Endodermal cell (in vitro differentiated cells): ENCODE data around the gene DSP. TPM values are rescaled to one million over a fixed set of nuclear protein-coding genes. Genes with fewer than 3 reads are reported as not detected.

ENCODE experiments used
- DNase-seq: peaks from one replicate; pipeline ENCODE4 v3.0.0-alpha.2; 2017
- H3K27ac ChIP-seq: 2 replicates; pipeline ENCODE4 v1.5.1; 2013; ENCODE audit warnings: mild to moderate bottlenecking, low read depth, low read length, moderate library complexity
- H3K27me3 ChIP-seq: 2 replicates; pipeline ENCODE4 v1.6.1; 2013; ENCODE audit warnings: mild to moderate bottlenecking, low read length, moderate library complexity; ENCODE audit not compliant: insufficient read depth, control insufficient read depth, poor library complexity, severe bottlenecking
- H3K36me3 ChIP-seq: 2 replicates; pipeline ENCODE4 v1.7.0; 2013; ENCODE audit warnings: mild to moderate bottlenecking, low read length, moderate library complexity; ENCODE audit not compliant: control insufficient read depth, insufficient read depth
- H3K4me1 ChIP-seq: one replicate; pipeline ENCODE4 v1.7.0; 2013; ENCODE audit warnings: low read length; ENCODE audit not compliant: control insufficient read depth, insufficient read depth
- H3K4me3 ChIP-seq: 2 replicates; pipeline ENCODE4 v1.5.1; 2013; ENCODE audit warnings: mild to moderate bottlenecking, low read length, moderate library complexity
- H3K9ac ChIP-seq: 2 replicates; pipeline ENCODE4 v1.6.1; 2013; ENCODE audit warnings: mild to moderate bottlenecking, low read length, moderate library complexity; ENCODE audit not compliant: poor library complexity, severe bottlenecking; ENCODE audit errors: extremely low read depth
- H3K9me3 ChIP-seq: 2 replicates; pipeline ENCODE4 v1.6.1; 2013; ENCODE audit warnings: mild to moderate bottlenecking, low read length, moderate library complexity; ENCODE audit not compliant: control insufficient read depth
- H3K27ac Mint-ChIP-seq: 2 replicates; pipeline ENCODE4 v1.8.0; 2020; ENCODE audit warnings: mixed read lengths
- H3K27me3 Mint-ChIP-seq: 2 replicates; pipeline ENCODE4 v1.8.0; 2021; ENCODE audit warnings: mild to moderate bottlenecking, mixed read lengths; ENCODE audit not compliant: insufficient read depth
- H3K36me3 Mint-ChIP-seq: 2 replicates; pipeline ENCODE4 v1.8.0; 2020; ENCODE audit warnings: low read depth, mixed read lengths
- H3K4me1 Mint-ChIP-seq: 2 replicates; pipeline ENCODE4 v1.8.0; 2020; ENCODE audit warnings: mixed read lengths
- H3K4me3 Mint-ChIP-seq: 2 replicates; pipeline ENCODE4 v1.8.0; 2020; ENCODE audit warnings: mild to moderate bottlenecking, moderate library complexity, mixed read lengths
- H3K9me3 Mint-ChIP-seq: 2 replicates; pipeline ENCODE4 v1.8.0; 2020; ENCODE audit warnings: mild to moderate bottlenecking, mixed read lengths
- WGBS, 2 experiments: methylation state at CpG; one replicate each; pipeline versions ENCODE4 v1.1.5 to v1.1.7; 2013; ENCODE audit warnings: missing lambda C conversion rate in 2 of 2, mixed read lengths in 1 of 2; ENCODE audit not compliant: insufficient coverage in 1 of 2, insufficient read length in 1 of 2; 5-methylcytosine and 5-hydroxymethylcytosine counted together
- total RNA-seq, 2 donors: library from RNA; stranded (reverse); fragmentation: NEBNext Ultra II Directional in 1 of 2; extraction: Animal tissue kit (Norgen Biotek cat#: 25700) in 1 of 2; gene quantifications; 2 replicates in 1 of 2; 3 replicates in 1 of 2; pipeline ENCODE4 v1.2.1, GENCODE V29; 2021
- TF ChIP-seq, protein P1 (sequence below): fragments of 200-600 bp; sonication (generic); conservative IDR thresholded peaks from 2 replicates; pipeline ENCODE4 v1.5.0; 2021; ENCODE audit warnings: antibody characterized with exemption, mild to moderate bottlenecking

The DSP gene
- total RNA-seq, 2 donors from 2014 or later, result 123 to 152 TPM

- Histone ChIP-seq H3K9me3 (no peaks in the 10 kb centered on the region), H3K4me1 (no peaks in the 10 kb centered on the region), H3K36me3 (peaks cover 97% of the 10 kb centered on the region), H3K9ac (no peak overlapping the region), H3K4me3 (no peak overlapping the region), H3K27ac (no peak overlapping the region), H3K27me3 (no peaks in the 10 kb centered on the region)
- Mint-ChIP-seq H3K4me3 (no peak overlapping the region), H3K27ac (no peak overlapping the region), H3K9me3 (no peaks in the 10 kb centered on the region), H3K4me1 (no peaks in the 10 kb centered on the region), H3K27me3 (no peaks in the 10 kb centered on the region), H3K36me3 (peaks cover 58% of the 10 kb centered on the region)
- 94 to 97% methylated on average over 13 to 14 of the region's 14 CpGs for WGBS, 2 experiments
- DNase-seq, result no peak
- TF ChIP-seq, protein P1, sequence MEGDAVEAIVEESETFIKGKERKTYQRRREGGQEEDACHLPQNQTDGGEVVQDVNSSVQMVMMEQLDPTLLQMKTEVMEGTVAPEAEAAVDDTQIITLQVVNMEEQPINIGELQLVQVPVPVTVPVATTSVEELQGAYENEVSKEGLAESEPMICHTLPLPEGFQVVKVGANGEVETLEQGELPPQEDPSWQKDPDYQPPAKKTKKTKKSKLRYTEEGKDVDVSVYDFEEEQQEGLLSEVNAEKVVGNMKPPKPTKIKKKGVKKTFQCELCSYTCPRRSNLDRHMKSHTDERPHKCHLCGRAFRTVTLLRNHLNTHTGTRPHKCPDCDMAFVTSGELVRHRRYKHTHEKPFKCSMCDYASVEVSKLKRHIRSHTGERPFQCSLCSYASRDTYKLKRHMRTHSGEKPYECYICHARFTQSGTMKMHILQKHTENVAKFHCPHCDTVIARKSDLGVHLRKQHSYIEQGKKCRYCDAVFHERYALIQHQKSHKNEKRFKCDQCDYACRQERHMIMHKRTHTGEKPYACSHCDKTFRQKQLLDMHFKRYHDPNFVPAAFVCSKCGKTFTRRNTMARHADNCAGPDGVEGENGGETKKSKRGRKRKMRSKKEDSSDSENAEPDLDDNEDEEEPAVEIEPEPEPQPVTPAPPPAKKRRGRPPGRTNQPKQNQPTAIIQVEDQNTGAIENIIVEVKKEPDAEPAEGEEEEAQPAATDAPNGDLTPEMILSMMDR, result no peak
Measured at GRCh38 chr6:7580927-7581618, 39.6 kb downstream of the DSP start.

- Histone ChIP-seq H3K4me1 (no peaks in the 10 kb centered on the region), H3K4me3 (no peak overlapping the region), H3K36me3 (peaks cover 65% of the 10 kb centered on the region), H3K27me3 (no peaks in the 10 kb centered on the region), H3K9me3 (no peaks in the 10 kb centered on the region), H3K9ac (no peak overlapping the region), H3K27ac (no peak overlapping the region)
- H3K36me3 Mint-ChIP-seq, result peaks cover 35% of the 10 kb centered on the region
- no peak overlapping the region for H3K27ac Mint-ChIP-seq
- no peak for DNase-seq
- no peak overlapping the region for H3K4me3 Mint-ChIP-seq
- peaks cover 11% of the 10 kb centered on the region for H3K4me1 Mint-ChIP-seq
- WGBS, 2 experiments, result 97 to 98% methylated on average over 14 to 28 of the region's 28 CpGs
- H3K9me3 Mint-ChIP-seq, result no peaks in the 10 kb centered on the region
- no peaks in the 10 kb centered on the region for H3K27me3 Mint-ChIP-seq
- TF ChIP-seq, protein P1, result no peak
Measured at GRCh38 chr6:7585287-7585930, 43.9 kb downstream of the DSP start.

DNA sequence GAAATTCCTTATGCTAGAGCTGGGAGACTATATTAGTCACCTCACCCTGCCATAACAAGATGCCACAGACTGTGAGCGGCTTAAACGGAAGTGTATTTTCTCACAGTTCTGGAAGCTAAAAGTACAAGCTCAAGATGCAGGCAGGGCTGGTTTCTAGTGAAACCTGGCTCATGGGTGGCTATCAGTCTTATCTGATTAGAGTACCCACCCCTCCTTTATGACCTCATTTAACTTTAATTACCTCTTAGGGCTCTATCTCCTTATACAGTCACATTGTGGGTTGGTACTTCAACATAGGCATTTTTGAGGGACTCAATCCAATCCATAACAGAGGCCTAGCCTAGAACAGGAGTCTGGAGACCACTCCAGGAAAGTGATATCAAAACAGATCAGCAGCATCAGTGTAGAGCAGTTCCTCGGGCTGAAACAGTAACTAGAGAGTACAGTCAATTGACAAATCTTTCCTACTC is 46.2 kb downstream of the DSP start:
- no peak for DNase-seq
- Mint-ChIP-seq H3K36me3 (peaks cover 30% of the 10 kb centered on the region), H3K4me3 (no peak overlapping the region), H3K4me1 (peaks cover 24% of the 10 kb centered on the region), H3K27me3 (no peaks in the 10 kb centered on the region), H3K9me3 (no peaks in the 10 kb centered on the region), H3K27ac (peak overlapping the region; percentile 7)
- no peaks in the 10 kb centered on the region for H3K27me3 ChIP-seq
- no peak overlapping the region for H3K9ac ChIP-seq
- WGBS, 2 experiments, result 88 to 100% methylated on average over 2 to 3 of the region's 3 CpGs
- H3K27ac ChIP-seq, result no peak overlapping the region
- peaks cover 44% of the 10 kb centered on the region for H3K36me3 ChIP-seq
- TF ChIP-seq, protein P1, result no peak
- no peaks in the 10 kb centered on the region for H3K4me1 ChIP-seq
- H3K9me3 ChIP-seq, result no peaks in the 10 kb centered on the region
- H3K4me3 ChIP-seq, result peak overlapping the region; percentile 11
